GM12801 (cell line): Measurements from ENCODE around the gene LY86.

Experiments used
- CTCF ChIP-seq: IDR thresholded peaks from one replicate; pipeline ENCODE4 v1.5.1; 2011; ENCODE audit warnings: control low read depth; ENCODE audit not compliant: insufficient read length; ENCODE audit errors: extremely low read depth

LY86 gene

GRCh38 chr6:6591778-6592465 lies 3.4 kb downstream of the LY86 start:
- no peak for TF ChIP-seq CTCF

GRCh38 chr6:6592826-6593475 lies 4.4 kb downstream of the LY86 start:
- no peak for TF ChIP-seq CTCF

GRCh38 chr6:6593867-6594468 lies 5.4 kb downstream of the LY86 start:
- TF ChIP-seq CTCF, result no peak

DNA sequence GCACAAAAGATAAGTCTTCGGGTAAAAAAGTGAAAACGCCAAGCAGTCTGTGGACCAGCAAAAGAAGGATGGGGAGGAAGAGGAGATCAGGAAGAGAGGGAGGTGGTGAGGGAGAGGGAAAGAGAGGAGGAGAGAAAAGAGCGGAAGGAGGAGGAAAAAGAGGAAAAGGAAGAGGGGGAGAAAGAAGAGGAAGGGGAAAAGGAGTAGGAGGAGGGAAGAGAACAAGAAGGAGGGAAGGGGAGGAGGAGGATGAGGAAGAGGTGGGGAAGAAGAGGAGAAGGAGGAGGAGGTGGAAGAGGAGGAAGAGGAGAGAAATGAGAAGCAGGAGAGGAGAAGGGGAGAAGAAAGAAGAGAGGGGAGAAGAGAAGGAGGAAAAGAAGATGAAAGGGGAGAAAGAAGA lies 6.5 kb downstream of the LY86 start:
- no peak for TF ChIP-seq CTCF

DNA sequence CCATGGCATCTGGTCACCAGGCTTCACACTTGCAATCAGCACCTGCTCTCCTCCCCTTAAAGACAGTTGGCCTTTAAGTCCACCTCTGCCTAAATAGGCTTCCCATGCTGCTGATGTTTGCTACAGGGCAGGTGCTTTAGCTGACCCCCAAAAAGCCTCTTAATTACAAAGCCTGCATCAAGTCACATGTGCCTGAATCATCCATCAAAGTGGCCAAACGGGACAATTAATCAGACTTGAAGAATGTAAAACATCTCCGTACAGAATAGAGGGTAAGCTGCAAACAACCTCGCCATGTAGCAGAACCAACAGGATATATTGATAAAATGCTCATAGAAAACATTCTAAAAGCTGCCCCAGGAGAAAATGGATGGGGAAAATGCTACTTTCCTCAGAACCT lies 7.4 kb downstream of the LY86 start:
- no peak for TF ChIP-seq CTCF

DNA sequence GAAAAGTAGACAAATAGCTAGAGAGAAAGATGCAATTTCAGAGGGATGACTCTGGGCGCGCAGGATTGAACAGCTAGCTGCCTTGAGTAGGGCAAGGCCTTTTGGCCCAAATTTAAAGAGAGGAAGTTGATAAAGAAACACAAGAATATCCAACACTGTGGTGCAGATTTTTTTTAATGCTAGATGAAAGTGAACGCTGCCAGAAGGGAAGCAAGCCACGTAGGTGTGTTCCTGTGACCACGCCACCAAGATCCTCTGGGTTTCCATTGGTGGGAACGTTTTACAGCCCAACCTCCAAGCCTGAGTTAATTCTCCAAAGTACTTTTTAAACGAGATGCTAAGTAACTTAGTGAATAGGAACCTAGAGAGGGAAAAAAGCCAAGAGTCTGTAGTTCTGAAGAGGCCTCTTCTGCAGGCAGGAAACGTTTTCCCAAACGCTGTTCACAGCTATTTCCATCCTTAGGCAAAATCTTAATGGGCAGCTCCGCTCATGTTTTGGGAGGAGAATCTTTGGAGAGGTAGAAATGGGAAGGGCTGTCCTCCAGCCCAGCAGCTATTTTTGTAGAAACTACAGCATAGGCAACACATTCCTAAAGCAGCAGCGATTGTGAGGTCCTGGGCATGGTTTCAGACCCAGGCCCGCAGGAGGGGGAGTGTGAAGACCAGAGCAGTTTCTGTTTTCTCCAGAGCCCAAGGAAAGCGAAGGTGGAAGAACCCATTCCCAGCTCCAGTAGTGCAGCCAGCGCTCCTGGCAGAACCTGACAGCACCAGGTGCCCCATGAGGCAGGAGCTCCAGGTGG lies 8.2 kb downstream of the LY86 start:
- TF ChIP-seq CTCF, result no peak

- TF ChIP-seq CTCF, result no peak
Measured at GRCh38 chr6:6597682-6598081, 9.2 kb downstream of the LY86 start.
